ENCODE measurements around the gene WASHC3. TPM values are rescaled to one million over a fixed set of nuclear protein-coding genes. Genes with fewer than 3 reads are reported as not detected.
"Not testable (repeated sequence)": the region's sequence is repeated elsewhere in the genome, so short reads cannot be mapped to it uniquely, and the experiment has no call there.

Gene WASHC3
- 37.8 TPM for total RNA-seq
- long read RNA-seq, transcript WASHC3-201 (7 exons, 916 nt) = major isoform, 12 of 16 reads
- long read RNA-seq, partial matches to known transcripts = 0 of 16 reads
- long read RNA-seq, other reads (novel, unspliced or antisense) = 3 of 16 reads

DNA sequence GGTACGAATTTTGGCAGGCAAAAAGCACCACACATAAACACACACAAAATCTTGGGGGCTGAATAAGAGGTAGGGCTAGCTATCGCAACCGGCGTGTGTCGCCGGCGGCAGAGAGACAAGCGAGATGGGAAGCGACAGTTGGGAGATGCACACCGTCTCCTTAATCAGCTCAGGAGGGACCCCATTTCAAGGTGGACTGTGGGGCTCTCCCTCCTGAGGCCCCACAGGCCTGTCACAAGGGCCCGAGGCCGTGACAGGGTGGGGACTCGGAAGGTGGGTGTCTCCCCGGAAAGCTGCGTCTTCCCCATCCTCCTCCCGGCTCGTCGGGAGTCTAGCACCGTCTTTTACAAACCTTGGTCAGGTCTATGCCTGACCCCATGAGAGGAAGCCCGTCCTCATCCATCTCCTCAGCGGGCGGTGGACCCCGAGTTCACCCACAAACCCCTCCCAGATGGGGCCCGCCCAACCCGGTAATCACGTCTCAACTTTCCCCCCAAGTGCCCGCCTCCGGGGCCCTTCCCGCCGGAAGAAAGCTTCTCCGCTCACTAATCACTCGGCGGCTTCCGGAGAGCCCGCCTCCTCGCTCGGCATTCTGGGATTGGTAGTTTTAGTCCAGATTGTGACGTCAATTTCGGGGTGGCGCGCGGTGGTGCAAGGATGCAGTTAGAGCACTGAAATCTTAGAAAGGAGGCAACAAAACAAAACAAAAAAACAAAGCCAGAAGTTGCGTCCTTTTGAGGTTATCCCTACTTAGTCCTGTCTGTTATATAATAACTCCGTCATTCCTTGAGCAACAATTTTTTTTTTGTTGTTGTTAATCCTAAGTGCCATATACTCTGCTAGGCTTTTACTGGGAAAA lies at the start of gene WASHC3:
Gene WASHC3 (minus strand): TSS at position 432 of the 859 bp plus-strand sequence. CDS start 29 bp downstream, at position 403.
- intact Hi-C loops (cut with DNase I) = loop anchor here (5.0 kb wide), 1 partner anchor 184 kb away; the partner anchor contains the start of gene DRAM1
- DNase-seq (ENCODE audit: missing footprints) (peak; percentile 98), ATAC-seq (peak; percentile 100)

GRCh38 chr12:102110782-102111181 lies 49.0 kb upstream of the WASHC3 start:
- ATAC-seq (no peak), DNase-seq (ENCODE audit: missing footprints) (no peak)
- intact Hi-C loops (cut with DNase I) = no loop called here

DNA sequence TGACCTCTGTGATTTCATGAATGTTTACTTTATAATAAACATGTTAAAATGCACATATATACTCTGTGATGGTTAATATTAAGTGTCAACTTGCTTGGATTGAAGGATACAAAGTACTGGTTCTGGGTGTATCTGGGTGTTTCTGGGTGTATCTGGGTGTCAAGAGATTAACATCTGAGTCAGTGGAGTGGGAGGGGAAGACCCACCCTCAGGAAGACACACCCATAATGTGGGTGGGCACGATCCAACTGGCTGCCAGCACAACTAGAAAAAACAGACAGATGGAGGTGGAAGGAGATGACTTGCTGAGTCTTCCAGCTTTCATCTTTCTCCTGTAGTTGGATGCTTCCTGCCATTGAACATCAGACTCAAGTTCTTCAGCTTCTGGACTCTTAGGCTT lies 46.2 kb upstream of the WASHC3 start:
- DNase-seq (ENCODE audit: missing footprints) (no peak), ATAC-seq (no peak)
- intact Hi-C loops (cut with DNase I) = no loop called here

DNA sequence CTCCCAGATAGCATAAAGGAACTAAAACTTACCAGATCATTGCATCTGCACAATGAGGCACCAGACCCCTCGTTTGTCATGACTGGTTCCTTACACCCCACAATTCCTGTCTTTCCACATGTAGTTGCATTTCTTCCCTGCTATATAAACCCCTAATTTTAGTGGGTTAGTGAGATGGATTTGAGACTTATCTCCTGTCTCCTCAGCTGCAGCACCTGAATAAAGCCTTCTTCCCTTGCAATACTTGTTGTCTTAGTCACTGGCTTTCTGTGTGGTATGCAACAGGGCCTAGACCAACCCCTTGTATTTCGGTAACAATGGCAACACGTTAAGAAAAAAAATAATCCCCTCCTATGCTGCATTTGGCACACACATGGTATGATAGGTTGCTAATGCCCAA lies 45.1 kb upstream of the WASHC3 start:
- ATAC-seq = no peak
- intact Hi-C loops (cut with DNase I) = no loop called here
- DNase-seq (ENCODE audit: missing footprints) = no peak

GRCh38 chr12:102096855-102097254 lies 35.1 kb upstream of the WASHC3 start:
- DNase-seq (ENCODE audit: missing footprints) (no peak), ATAC-seq (no peak)
- intact Hi-C loops (cut with DNase I) = no loop called here

- ATAC-seq = no peak
- intact Hi-C loops (cut with DNase I) = no loop called here
- no peak for DNase-seq (ENCODE audit: missing footprints)
Observed at GRCh38 chr12:102095677-102096263, 34.0 kb upstream of the WASHC3 start.

- no peak for ATAC-seq
- intact Hi-C loops (cut with DNase I) = no loop called here
- no peak for DNase-seq (ENCODE audit: missing footprints)
Observed at GRCh38 chr12:102093319-102093718, 31.5 kb upstream of the WASHC3 start.

- DNase-seq (ENCODE audit: missing footprints); ATAC-seq; intact Hi-C loops (cut with DNase I): not testable (repeated sequence)
Observed at GRCh38 chr12:102089228-102089835, 27.5 kb upstream of the WASHC3 start.

- intact Hi-C loops (cut with DNase I) = no loop called here
- DNase-seq (ENCODE audit: missing footprints) = no peak
- ATAC-seq = no peak
Observed at GRCh38 chr12:102080842-102081241, 19.1 kb upstream of the WASHC3 start.

DNA sequence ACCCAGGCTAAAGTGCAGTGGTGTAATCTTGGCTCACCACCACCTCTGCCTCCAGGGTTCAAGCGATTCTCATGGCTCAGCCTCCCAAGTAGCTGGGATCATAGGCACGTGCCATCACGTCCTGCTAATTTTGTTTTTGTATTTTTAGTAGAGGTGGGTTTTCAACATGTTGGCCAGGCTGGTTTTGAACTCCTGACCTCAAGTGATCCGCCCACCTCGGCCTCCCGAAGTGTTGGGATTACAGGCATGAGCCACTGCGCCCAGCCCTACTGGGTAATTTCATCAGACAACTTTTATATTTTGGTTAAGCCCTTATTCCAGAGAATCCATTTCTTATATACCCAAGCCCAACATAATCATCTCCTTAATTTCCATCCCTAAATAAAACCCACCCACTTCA lies 10.3 kb upstream of the WASHC3 start:
- intact Hi-C loops (cut with DNase I); DNase-seq (ENCODE audit: missing footprints); ATAC-seq: not testable (repeated sequence)

DNA sequence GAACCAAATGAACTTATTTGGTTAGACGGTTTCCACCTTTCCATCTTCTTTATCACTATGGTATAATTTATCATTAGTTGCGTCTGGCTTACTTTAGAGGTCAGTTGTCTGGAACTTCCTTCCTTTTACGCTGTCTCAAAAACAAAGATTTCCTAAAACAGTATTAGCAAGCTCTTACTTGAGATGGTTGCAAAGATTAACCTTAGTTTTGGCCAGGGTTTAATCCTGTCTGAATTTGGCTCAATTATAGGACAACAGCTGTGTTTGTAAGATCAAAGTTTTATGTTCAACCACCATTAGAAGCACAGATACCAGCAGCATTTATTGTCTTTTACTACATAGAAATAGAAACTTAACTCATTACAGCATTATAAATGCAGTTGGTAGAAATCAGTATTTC lies 7.9 kb upstream of the WASHC3 start:
- DNase-seq (ENCODE audit: missing footprints) (no peak), ATAC-seq (no peak)
- intact Hi-C loops (cut with DNase I) = no loop called here

- intact Hi-C loops (cut with DNase I) = no loop called here
- ATAC-seq (no peak), DNase-seq (ENCODE audit: missing footprints) (no peak)
Observed at GRCh38 chr12:102067574-102068258, 5.9 kb upstream of the WASHC3 start.

DNA sequence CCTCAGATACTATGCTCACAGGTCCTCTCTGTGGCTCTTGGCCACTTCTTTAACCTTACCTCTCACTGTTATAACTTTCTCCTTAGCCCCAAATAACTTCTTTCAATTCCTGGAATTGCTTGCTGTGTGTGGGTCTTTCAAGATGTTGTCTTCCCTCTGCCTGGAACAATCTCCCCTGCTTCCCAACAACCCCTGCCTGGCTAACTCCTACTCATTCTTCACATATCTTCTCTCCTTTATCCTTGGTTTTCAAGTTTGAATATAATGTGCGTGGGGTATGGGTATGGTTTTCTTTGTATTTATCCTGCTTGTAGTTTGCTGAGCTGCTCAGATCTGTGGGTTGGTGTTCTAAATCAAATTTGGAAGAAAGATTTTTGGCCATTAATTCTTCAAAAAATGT lies 2.7 kb upstream of the WASHC3 start:
- ATAC-seq = no peak
- no peak for DNase-seq (ENCODE audit: missing footprints)
- intact Hi-C loops (cut with DNase I) = loop anchor here (5.0 kb wide), 1 partner anchor 187 kb away; the partner anchor contains the start of gene DRAM1

GRCh38 chr12:102063069-102063468 lies 1.3 kb upstream of the WASHC3 start:
- intact Hi-C loops (cut with DNase I) = loop anchor here (5.0 kb wide), 1 partner anchor 186 kb away; the partner anchor contains the start of gene DRAM1
- no peak for ATAC-seq
- DNase-seq (ENCODE audit: missing footprints) = no peak

DNA sequence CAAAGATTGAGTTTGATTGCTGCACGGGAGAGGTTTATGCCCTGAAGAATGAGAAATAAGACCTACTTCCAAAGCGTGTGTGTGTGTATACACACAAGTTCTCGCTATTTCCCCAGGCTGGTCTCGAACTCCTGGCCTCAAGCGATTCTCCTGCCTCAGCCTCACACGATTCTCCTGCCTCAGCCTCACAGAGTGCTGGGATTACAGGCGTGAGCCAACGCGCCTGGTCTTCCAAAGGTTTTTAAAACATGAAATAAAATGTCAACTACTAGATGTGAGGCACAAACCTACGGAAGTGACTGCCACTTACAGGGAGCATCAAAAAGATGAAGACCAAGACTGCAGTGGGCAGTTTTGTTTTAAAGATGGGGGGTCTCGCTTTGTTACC lies 622 bp upstream of the WASHC3 start:
- no peak for DNase-seq (ENCODE audit: missing footprints)
- ATAC-seq = no peak
- intact Hi-C loops (cut with DNase I) = loop anchor here (5.0 kb wide), 1 partner anchor 185 kb away; the partner anchor contains the start of gene DRAM1

DNA sequence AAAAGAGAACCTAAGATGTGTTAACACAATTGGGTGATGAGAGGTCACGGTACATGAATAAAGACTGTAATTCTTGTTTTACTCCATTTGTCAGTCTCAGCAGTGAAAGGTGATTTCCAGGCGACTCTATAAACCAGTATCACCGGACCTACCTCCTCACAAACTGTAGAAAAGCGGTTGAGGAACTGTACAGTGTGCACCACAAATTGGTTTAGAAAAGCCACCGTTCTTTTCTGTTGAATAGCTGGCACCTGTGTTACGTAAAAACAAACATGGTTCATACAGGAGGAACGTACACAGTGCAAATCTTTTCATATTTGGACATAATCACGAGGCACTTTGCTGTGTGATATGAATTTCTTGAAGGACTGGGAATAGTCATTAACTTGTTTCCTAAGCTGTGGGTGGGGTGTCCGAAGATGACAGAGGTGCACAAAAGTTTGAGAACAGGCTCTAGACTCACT lies 663 bp downstream of the WASHC3 start:
- no peak for ATAC-seq

GRCh38 chr12:102059343-102059742 lies 2.4 kb downstream of the WASHC3 start:
- ATAC-seq = no peak
- no peak for DNase-seq (ENCODE audit: missing footprints)
- intact Hi-C loops (cut with DNase I) = no loop called here

More for the DNA sequence above, 663 bp downstream of the WASHC3 start:
- intact Hi-C loops (cut with DNase I) = loop anchor here (5.0 kb wide), 1 partner anchor 184 kb away; the partner anchor contains the start of gene DRAM1
- no peak for DNase-seq (ENCODE audit: missing footprints)

- intact Hi-C loops (cut with DNase I) = no loop called here
- DNase-seq (ENCODE audit: missing footprints) (no peak), ATAC-seq (no peak)
Observed at GRCh38 chr12:102054345-102054744, 7.4 kb downstream of the WASHC3 start.

DNA sequence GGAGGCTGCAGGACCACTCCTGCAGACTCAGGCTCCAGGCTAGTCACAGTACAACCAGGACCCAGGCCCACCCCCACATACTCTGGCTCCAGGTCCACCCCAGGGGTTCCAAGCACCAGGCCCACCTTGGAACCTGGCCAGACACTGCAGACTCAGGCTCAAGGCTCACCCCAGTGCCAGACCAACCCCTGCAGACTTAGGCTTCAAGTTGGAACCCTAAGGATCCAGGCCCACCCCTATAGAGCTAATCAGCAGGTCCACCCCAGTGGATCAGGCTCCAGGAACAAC lies 8.8 kb downstream of the WASHC3 start:
- intact Hi-C loops (cut with DNase I) = no loop called here
- ATAC-seq = no peak
- no peak for DNase-seq (ENCODE audit: missing footprints)

Data from Right ventricle myocardium inferior (tissue), 1 donor.